Left ventricle myocardium inferior (tissue), 1 donor: ENCODE results near the gene MUSK. TPM values are rescaled to one million over a fixed set of nuclear protein-coding genes. Genes with fewer than 3 reads are reported as not detected.

ENCODE experiments used
- DNase-seq: peaks from one replicate; pipeline ENCODE4 v3.0.0-alpha.2; 2020
- H3K27ac ChIP-seq: fragments of 200-600 bp; replicated peaks from 2 replicates; pipeline ENCODE4 v1.8.0; 2021
- H3K27me3 ChIP-seq: fragments of 200-600 bp; 2 replicates; pipeline ENCODE4 v1.8.0; 2021; ENCODE audit warnings: low read depth
- H3K36me3 ChIP-seq: fragments of 200-600 bp; 2 replicates; pipeline ENCODE4 v1.8.0; 2021
- H3K4me1 ChIP-seq: fragments of 200-600 bp; 2 replicates; pipeline ENCODE4 v1.8.0; 2021
- H3K4me3 ChIP-seq: fragments of 200-600 bp; 2 replicates; pipeline ENCODE4 v1.8.0; 2021; ENCODE audit warnings: mild to moderate bottlenecking, moderate library complexity
- H3K9me3 ChIP-seq: fragments of 200-600 bp; replicated peaks from 2 replicates; pipeline ENCODE4 v1.8.0; 2021
- intact Hi-C: fragments of 100-400 bp; cut with micrococcal nuclease; formaldehyde crosslinking; loops from one replicate; pipeline ENCODE4 v1.11.0; 2022
- long read RNA-seq: library from polyadenylated mRNA; unstranded; transcript quantifications from one replicate; pipeline ENCODE4 v2.0.0, GENCODE V29; 2021
- total RNA-seq: library from RNA; stranded (reverse); fragmentation: NEBNext Ultra II Directional; extraction: Animal tissue kit (Norgen Biotek cat#: 25700); gene quantifications from one replicate; pipeline ENCODE4 v1.2.1, GENCODE V29; 2021
- TF ChIP-seq, protein P1 (sequence below): fragments of 200-600 bp; IDR thresholded peaks from 2 replicates; pipeline ENCODE4 v1.8.0; 2021; ENCODE audit warnings: antibody characterized with exemption, mild to moderate bottlenecking, borderline replicate concordance
- donor health status: DM: no; HTN: yes; CAD: no; lungs with severe emphysema.

Gene MUSK
- total RNA-seq, result 1.5 TPM
- long read RNA-seq, partial matches to known transcripts, result 1 of 1 reads
- long read RNA-seq, other reads (novel, unspliced or antisense), result 0 of 1 reads

DNA sequence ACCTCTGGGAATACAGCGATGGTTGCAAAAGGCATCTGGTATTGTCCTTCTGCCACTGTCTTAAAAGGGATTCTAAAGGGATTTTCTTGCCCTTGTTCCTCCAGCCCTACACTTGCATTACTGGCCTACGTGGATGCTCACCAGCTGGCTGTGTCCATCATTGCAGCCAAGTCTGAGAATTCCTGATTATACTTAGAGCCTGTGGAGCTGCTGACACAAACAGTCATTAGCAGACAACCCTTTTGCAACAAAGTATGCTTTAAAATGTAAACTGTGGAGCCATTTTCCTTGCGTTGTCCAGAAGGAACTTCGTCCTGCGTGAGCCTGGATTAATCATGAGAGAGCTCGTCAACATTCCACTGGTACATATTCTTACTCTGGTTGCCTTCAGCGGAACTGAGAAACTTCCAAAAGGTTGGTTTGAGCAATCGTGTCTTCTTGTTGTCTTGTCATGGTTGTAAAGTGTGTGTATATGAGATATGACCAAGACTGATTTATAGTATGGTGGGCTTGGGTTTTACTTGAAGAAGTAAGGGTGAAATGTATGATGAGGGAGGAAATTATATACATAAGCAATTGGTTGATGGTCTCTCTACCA is at the start of gene MUSK:
MUSK (plus strand) TSS at position 222 of the 598 bp plus-strand sequence; CDS start at position 336, 114 bp downstream.
- Histone ChIP-seq H3K9me3 (no peaks in the 10 kb centered on the region), H3K27ac (peak within 1 kb of the TSS; percentile 63), H3K4me1 (no peaks in the 10 kb centered on the region), H3K4me3 (peak within 1 kb of the TSS; percentile 44), H3K27me3 (no peaks in the 10 kb centered on the region), H3K36me3 (no peaks in the 10 kb centered on the region)
- DNase-seq, result peak; percentile 18
- TF ChIP-seq, protein P1, sequence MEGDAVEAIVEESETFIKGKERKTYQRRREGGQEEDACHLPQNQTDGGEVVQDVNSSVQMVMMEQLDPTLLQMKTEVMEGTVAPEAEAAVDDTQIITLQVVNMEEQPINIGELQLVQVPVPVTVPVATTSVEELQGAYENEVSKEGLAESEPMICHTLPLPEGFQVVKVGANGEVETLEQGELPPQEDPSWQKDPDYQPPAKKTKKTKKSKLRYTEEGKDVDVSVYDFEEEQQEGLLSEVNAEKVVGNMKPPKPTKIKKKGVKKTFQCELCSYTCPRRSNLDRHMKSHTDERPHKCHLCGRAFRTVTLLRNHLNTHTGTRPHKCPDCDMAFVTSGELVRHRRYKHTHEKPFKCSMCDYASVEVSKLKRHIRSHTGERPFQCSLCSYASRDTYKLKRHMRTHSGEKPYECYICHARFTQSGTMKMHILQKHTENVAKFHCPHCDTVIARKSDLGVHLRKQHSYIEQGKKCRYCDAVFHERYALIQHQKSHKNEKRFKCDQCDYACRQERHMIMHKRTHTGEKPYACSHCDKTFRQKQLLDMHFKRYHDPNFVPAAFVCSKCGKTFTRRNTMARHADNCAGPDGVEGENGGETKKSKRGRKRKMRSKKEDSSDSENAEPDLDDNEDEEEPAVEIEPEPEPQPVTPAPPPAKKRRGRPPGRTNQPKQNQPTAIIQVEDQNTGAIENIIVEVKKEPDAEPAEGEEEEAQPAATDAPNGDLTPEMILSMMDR, result no peak
- intact Hi-C loops, result no loop called here

DNA sequence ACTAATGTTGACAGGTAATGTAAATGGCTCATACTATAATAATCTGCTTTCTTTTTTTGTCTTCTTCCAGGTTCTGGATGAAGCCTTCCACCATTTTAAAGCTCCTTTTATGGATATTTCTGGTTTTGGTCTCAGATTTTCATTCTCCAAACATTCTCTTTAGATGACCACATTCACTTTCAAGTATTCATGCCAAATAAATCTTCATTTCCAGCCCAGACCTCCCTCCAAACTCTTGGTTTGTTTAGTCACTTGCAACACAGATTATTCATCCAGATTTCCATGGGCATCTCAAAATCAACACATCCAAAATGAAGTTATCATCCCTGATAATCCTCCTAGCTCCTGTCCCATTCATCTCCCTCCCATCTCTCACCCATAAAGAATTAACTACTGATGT is 48.8 kb upstream of the MUSK start:
- no peaks in the 10 kb centered on the region for H3K27me3 ChIP-seq
- no peaks in the 10 kb centered on the region for H3K36me3 ChIP-seq
- intact Hi-C loops, result loop anchor here (10.0 kb wide), 1 partner anchor 165 kb away; no protein-coding TSS in a partner anchor
- H3K4me3 ChIP-seq, result no peak overlapping the region
- H3K9me3 ChIP-seq, result no peaks in the 10 kb centered on the region
- no peak overlapping the region for H3K27ac ChIP-seq
- TF ChIP-seq, protein P1, result no peak
- H3K4me1 ChIP-seq, result no peaks in the 10 kb centered on the region
- DNase-seq, result no peak

DNA sequence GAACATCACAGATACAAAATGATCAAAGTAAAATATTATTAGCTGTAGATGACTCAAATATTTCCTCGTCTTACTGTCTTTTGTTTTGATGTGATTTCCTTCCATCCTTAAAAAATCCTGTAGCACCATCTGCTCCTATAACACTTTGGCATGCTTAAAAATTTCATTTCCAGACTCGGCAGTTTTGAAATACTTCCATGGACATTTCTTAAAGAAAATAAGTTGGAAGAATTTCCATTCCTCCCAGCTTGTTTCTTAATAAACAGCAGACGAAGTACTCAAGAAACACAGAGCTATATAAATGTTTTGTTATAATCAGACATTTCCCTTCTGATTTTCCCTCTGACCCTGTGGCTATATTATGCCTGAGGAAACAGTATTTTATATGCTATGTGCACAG is 47.9 kb upstream of the MUSK start:
- Histone ChIP-seq H3K36me3 (no peaks in the 10 kb centered on the region), H3K27ac (no peak overlapping the region), H3K4me3 (no peak overlapping the region), H3K4me1 (no peaks in the 10 kb centered on the region), H3K9me3 (no peaks in the 10 kb centered on the region), H3K27me3 (no peaks in the 10 kb centered on the region)
- intact Hi-C loops, result loop anchor here (10.0 kb wide), 1 partner anchor 166 kb away; no protein-coding TSS in a partner anchor
- no peak for DNase-seq
- TF ChIP-seq, protein P1, result no peak

DNA sequence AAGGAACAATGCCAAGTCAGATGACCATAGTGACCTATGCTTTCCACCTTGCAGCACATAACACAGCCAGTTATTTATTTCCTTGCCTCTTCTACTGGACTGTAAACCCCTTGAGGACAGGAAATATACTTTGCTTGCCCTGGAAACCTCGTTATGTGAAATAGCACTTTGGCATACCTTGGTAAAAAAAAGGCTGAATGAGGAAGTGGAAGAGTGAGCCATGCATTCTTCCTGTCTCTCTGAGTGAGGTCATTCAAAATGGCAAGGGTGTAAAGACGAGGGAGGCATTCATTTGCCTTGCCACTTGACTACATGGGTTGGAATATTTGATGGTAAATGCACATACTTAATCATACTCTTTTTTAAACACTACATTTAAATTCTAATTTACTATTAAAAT is 46.2 kb upstream of the MUSK start:
- Histone ChIP-seq H3K27ac (no peak overlapping the region), H3K4me3 (no peak overlapping the region), H3K36me3 (no peaks in the 10 kb centered on the region), H3K27me3 (no peaks in the 10 kb centered on the region), H3K4me1 (no peaks in the 10 kb centered on the region), H3K9me3 (no peaks in the 10 kb centered on the region)
- DNase-seq, result no peak
- TF ChIP-seq, protein P1, result no peak
- intact Hi-C loops, result loop anchor here (10.0 kb wide), 1 partner anchor 168 kb away; no protein-coding TSS in a partner anchor

DNA sequence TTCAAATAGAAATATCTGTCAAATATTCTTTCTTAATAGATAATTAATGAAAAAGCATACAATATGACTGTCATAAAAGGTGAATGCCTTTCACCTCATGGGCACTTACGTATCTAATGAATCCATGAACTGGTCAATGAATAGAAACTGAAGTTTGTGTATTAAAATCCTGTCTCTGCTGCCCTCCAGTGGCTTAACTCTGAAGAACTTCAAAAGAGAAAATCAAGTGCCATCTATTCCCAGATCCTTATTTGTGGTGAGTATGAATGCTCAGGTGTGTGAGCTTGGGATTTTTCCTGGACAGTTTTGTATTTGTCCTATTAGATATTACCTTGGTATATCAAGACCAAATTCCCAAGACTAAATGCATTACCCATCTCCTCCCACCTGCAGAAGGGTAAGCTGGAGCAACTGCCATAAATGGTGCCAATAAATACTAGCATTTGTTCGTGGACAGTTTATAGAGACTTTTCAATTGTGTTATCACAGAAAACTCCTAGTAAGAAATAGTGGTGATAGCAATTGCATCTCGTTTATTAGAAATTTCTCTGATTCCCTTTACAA is 45.0 kb upstream of the MUSK start:
- Histone ChIP-seq H3K9me3 (no peaks in the 10 kb centered on the region), H3K27me3 (no peaks in the 10 kb centered on the region), H3K36me3 (no peaks in the 10 kb centered on the region), H3K27ac (no peak overlapping the region), H3K4me3 (no peak overlapping the region), H3K4me1 (no peaks in the 10 kb centered on the region)
- TF ChIP-seq, protein P1, result peak; percentile 76
- intact Hi-C loops, result loop anchor here (10.0 kb wide), 1 partner anchor 169 kb away; no protein-coding TSS in a partner anchor
- no peak for DNase-seq
